GM12891 (cell line): ENCODE measurements around the gene AVPR1A.
"Not testable (repeated sequence)": the region's sequence is repeated elsewhere in the genome, so short reads cannot be mapped to it uniquely, and the experiment has no call there.

Source experiments
- PAX5 ChIP-seq: IDR thresholded peaks from 2 replicates; pipeline ENCODE4 v1.6.1; 2011; ENCODE audit warnings: low read length, moderate library complexity, mild to moderate bottlenecking; ENCODE audit not compliant: insufficient read depth, severe bottlenecking
- POLR2A ChIP-seq: IDR thresholded peaks from 2 replicates; pipeline ENCODE4 v1.6.1; 2011; ENCODE audit warnings: low read depth, low read length, control low read depth
- POLR2AphosphoS5 ChIP-seq: IDR thresholded peaks from 2 replicates; pipeline ENCODE4 v1.6.1; 2011; ENCODE audit warnings: low read depth, low read length, control low read depth
- POU2F2 ChIP-seq: IDR thresholded peaks from 2 replicates; pipeline ENCODE4 v1.6.1; 2011; ENCODE audit warnings: low read depth, mild to moderate bottlenecking, control low read depth, low read length, moderate library complexity
- TAF1 ChIP-seq: IDR thresholded peaks from 2 replicates; pipeline ENCODE4 v1.6.1; 2011; ENCODE audit warnings: low read depth, low read length, control low read depth

DNA sequence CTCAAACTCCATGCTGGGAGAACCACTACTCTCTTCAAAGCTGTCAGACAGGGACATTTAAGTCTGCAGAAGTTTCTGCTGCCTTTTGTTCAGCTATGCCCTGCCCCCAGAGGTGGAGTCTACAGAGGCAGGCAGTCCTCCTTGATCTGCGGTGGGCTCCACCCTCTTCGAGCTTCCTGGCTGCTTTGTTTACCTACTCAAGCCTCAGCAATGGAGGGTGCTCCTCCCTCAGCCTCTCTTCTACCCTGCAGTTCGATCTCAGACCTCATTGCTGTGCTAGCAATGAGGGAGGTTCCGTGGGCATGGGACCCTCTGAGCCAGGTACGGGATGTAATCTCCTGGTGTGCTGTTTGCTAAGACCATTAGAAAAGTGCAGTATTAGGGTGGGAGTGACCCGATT lies 16.7 kb upstream of the AVPR1A start:
- not testable (repeated sequence) for TF ChIP-seq POLR2A, POLR2AphosphoS5, PAX5, TAF1, POU2F2
